A204.1 (cell line): ENCODE results near the gene TRIP12.

ENCODE experiments used
- FAIRE-seq: peaks from 2 replicates; lab custom pipeline; 2012; peaks lifted over from hg19 to GRCh38; lab: Jason Lieb, UNC

Gene TRIP12

DNA sequence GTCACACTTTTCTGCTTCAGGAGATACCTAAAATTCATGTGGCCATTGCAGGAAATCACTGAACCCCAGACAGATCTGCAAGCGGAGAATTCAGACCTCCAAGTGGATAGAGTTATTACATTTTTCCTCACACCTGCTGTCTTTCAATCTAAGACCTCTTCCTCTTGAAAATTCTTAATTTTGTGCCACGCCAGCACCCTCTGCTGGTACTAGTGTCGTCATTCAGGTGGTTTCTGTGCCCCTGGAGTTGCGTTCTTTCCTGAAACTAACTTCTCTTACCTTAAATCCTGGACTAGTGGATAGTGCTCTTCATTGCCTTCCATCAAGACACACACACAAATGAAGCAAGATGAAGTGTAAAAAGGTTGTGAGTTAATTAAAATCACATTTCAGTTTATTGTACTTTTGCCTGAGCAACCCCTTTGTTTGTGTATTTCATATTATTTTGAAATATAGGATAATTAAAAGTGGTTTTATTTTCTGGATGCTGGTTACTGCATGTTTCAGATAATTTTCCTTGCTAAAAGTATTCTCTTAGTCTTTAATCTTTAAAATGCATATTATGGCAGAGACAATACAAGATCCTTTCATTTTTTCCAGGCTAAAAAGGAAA, 205.8 kb downstream of the TRIP12 start:
- FAIRE-seq: peak; percentile 80

DNA sequence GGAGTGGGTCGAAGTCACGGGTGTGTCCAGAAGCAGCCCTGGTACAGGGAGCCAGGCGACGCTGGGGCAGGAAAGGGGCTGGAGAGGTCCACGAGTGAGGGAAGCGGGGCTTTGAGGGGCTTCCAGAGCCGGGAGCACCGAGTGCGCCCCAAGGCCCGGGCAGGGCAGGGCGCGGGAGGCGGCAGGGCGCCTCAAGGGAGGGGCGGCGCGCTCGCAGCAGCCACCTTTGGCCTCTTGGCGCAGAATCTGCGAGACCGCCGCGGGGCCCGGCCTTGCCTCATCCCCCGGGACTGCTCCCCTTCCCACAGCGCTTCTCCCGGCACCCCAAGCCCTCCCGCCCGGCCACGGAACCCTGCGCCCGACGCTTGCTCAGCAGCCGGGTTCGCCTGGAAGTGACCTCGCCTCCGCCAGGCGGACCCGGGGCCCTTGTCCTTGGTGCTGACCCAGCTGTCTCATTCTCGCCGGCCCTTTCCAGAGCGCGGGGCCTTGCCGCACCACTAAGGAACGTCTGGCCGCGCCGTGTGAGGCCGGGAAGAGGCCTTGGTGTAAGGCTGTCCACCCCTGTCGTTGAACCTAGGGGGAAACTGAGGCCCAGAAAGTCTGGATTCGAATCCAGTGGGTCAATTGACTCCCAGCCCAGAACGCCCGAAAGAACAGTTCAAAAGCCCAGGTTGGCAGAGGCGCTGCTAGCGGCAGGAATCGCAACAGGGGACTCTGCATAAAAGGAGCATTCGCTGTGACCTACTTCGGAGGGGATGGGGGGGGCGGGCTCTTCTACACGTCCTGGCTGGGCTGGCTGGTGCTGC, 206.9 kb downstream of the TRIP12 start:
- no peak for FAIRE-seq

DNA sequence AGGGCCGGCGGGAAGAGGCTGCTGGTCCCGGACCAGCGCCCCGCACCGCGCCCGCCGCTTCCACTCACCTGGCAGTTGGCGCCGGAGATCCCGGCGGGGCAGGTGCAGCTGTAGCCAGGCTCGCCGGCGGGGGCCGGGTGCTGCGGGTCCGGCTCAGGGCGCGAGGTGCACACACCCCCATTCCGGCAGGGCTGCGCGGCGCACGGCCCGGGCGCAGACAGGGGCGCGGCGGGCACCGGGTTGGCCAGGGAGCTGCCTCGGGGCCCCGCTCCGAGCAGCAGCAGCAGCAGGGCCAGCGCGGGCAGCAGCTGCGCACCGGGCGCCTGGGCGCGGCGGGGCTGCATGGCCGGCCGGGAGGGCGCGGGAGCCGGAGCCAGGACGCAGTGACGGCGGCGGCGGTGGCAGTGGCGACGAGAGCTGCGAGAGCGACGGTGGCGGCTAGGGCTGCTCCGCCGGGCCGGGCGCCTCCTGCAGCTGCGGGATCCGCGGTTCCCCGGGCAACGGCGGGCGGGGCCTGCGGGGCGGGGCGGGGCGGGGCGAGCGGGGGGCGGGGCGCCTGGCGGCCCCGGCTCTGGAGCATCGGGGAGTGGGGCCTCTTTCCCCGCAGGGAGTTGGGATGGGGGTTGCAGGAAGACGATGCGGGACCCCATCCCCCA, 207.6 kb downstream of the TRIP12 start, which contains the start of gene DNER:
TSS of gene DNER (minus strand) at position 476 of the 656 bp plus-strand sequence. CDS start at position 344, 132 bp downstream.
- no peak for FAIRE-seq
